ENCODE data around the gene PDE3B. TPM values are rescaled to one million over a fixed set of nuclear protein-coding genes. Genes with fewer than 3 reads are reported as not detected.
"Not testable (repeated sequence)": the region's sequence is repeated elsewhere in the genome, so short reads cannot be mapped to it uniquely, and the experiment has no call there.

The PDE3B gene
- total RNA-seq, 1 experiment from 2014 or later: not detected

- DNase-seq (ENCODE audit: low read depth): no peak
Measured at GRCh38 chr11:14809466-14809865, 165.9 kb downstream of the PDE3B start.

- DNase-seq (ENCODE audit: low read depth): no peak
Measured at GRCh38 chr11:14812757-14813156, 169.2 kb downstream of the PDE3B start.

- no peak for DNase-seq (ENCODE audit: low read depth)
Measured at GRCh38 chr11:14813516-14813915, 169.9 kb downstream of the PDE3B start.

- no peak for DNase-seq (ENCODE audit: low read depth)
Measured at GRCh38 chr11:14818779-14819178, 175.2 kb downstream of the PDE3B start.

- no peak for DNase-seq (ENCODE audit: low read depth)
Measured at GRCh38 chr11:14819596-14819995, 176.0 kb downstream of the PDE3B start.

GRCh38 chr11:14821031-14821430 lies 177.4 kb downstream of the PDE3B start:
- no peak for DNase-seq (ENCODE audit: low read depth)

GRCh38 chr11:14826600-14826999 lies 183.0 kb downstream of the PDE3B start:
- DNase-seq (ENCODE audit: low read depth): no peak

- DNase-seq (ENCODE audit: low read depth): no peak
Measured at GRCh38 chr11:14835496-14836492, 192.2 kb downstream of the PDE3B start.

GRCh38 chr11:14842002-14842401 lies 198.4 kb downstream of the PDE3B start:
- no peak for DNase-seq (ENCODE audit: low read depth)

- DNase-seq (ENCODE audit: low read depth): no peak
Measured at GRCh38 chr11:14852571-14853177, 209.1 kb downstream of the PDE3B start.

GRCh38 chr11:14854057-14854456 lies 210.5 kb downstream of the PDE3B start:
- no peak for DNase-seq (ENCODE audit: low read depth)

GRCh38 chr11:14855890-14856289 lies 212.3 kb downstream of the PDE3B start:
- no peak for DNase-seq (ENCODE audit: low read depth)

- DNase-seq (ENCODE audit: low read depth): no peak
Measured at GRCh38 chr11:14857621-14858020, 214.0 kb downstream of the PDE3B start.

- DNase-seq (ENCODE audit: low read depth): no peak
Measured at GRCh38 chr11:14858404-14858803, 214.8 kb downstream of the PDE3B start.

GRCh38 chr11:14860511-14860910 lies 216.9 kb downstream of the PDE3B start:
- no peak for DNase-seq (ENCODE audit: low read depth)

- no peak for DNase-seq (ENCODE audit: low read depth)
Measured at GRCh38 chr11:14861680-14862079, 218.1 kb downstream of the PDE3B start.

GRCh38 chr11:14863775-14864174 lies 220.2 kb downstream of the PDE3B start:
- DNase-seq (ENCODE audit: low read depth): not testable (repeated sequence)

GRCh38 chr11:14872032-14872431 lies 228.4 kb downstream of the PDE3B start:
- DNase-seq (ENCODE audit: low read depth): no peak

- DNase-seq (ENCODE audit: low read depth): no peak
Measured at GRCh38 chr11:14873632-14874031, 230.0 kb downstream of the PDE3B start.

- DNase-seq (ENCODE audit: low read depth): no peak
Measured at GRCh38 chr11:14875163-14875562, 231.6 kb downstream of the PDE3B start.

- no peak for DNase-seq (ENCODE audit: low read depth)
Measured at GRCh38 chr11:14881576-14882193, 238.1 kb downstream of the PDE3B start.

- no peak for DNase-seq (ENCODE audit: low read depth)
Measured at GRCh38 chr11:14882196-14882595, 238.6 kb downstream of the PDE3B start.

- DNase-seq (ENCODE audit: low read depth): not testable (repeated sequence)
Measured at GRCh38 chr11:14883683-14884082, 240.1 kb downstream of the PDE3B start.
